Activated naive CD4-positive, alpha-beta T cell treated with anti-CD3 and anti-CD28 coated beads, Interleukin-2, amount 50 U/mL, for 24 hours (primary cell): ENCODE data around the gene ITLN2.
"Not testable (repeated sequence)": the region's sequence is repeated elsewhere in the genome, so short reads cannot be mapped to it uniquely, and the experiment has no call there.

ENCODE experiments used
- H3K27ac Mint-ChIP-seq: one replicate; pipeline ENCODE4 v1.8.0; 2021; ENCODE audit warnings: mild to moderate bottlenecking, mixed read lengths
- H3K27me3 Mint-ChIP-seq: one replicate; pipeline ENCODE4 v1.8.0; 2021; ENCODE audit warnings: mixed read lengths
- H3K36me3 Mint-ChIP-seq: one replicate; pipeline ENCODE4 v1.8.0; 2021; ENCODE audit warnings: mixed read lengths
- H3K4me1 Mint-ChIP-seq: one replicate; pipeline ENCODE4 v1.8.0; 2021; ENCODE audit warnings: mixed read lengths
- H3K4me3 Mint-ChIP-seq: one replicate; pipeline ENCODE4 v1.8.0; 2021; ENCODE audit warnings: mild to moderate bottlenecking, mixed read lengths
- H3K9me3 Mint-ChIP-seq: one replicate; pipeline ENCODE4 v1.8.0; 2021; ENCODE audit warnings: mixed read lengths

ITLN2 gene

GRCh38 chr1:160954158-160955104 is at the start of gene ITLN2:
Gene ITLN2, minus strand, starts transcription at chr1:160954809. Its CDS starts 68 bp downstream, at chr1:160954741.
- no peaks in the 10 kb centered on the region for H3K9me3 Mint-ChIP-seq
- no peaks in the 10 kb centered on the region for H3K27me3 Mint-ChIP-seq
- peaks cover 12% of the 10 kb centered on the region for H3K4me1 Mint-ChIP-seq
- no peaks in the 10 kb centered on the region for H3K36me3 Mint-ChIP-seq
- H3K27ac Mint-ChIP-seq, result no peak within 1 kb of the TSS
- no peak within 1 kb of the TSS for H3K4me3 Mint-ChIP-seq

GRCh38 chr1:161001525-161001924 is 46.9 kb upstream of the ITLN2 start:
- Mint-ChIP-seq H3K36me3 (no peaks in the 10 kb centered on the region), H3K9me3 (no peaks in the 10 kb centered on the region), H3K27me3 (no peaks in the 10 kb centered on the region), H3K27ac (peak overlapping the region; percentile 79), H3K4me1 (peaks cover 9% of the 10 kb centered on the region), H3K4me3 (no peak overlapping the region)

GRCh38 chr1:161000736-161001480 is 46.3 kb upstream of the ITLN2 start:
- H3K27me3 Mint-ChIP-seq, result no peaks in the 10 kb centered on the region
- no peak overlapping the region for H3K4me3 Mint-ChIP-seq
- no peaks in the 10 kb centered on the region for H3K36me3 Mint-ChIP-seq
- peaks cover 12% of the 10 kb centered on the region for H3K4me1 Mint-ChIP-seq
- no peaks in the 10 kb centered on the region for H3K9me3 Mint-ChIP-seq
- H3K27ac Mint-ChIP-seq, result no peak overlapping the region

GRCh38 chr1:160999376-160999775 is 44.8 kb upstream of the ITLN2 start:
- Mint-ChIP-seq H3K9me3 (no peaks in the 10 kb centered on the region), H3K36me3 (no peaks in the 10 kb centered on the region), H3K27me3 (no peaks in the 10 kb centered on the region), H3K4me3 (no peak overlapping the region), H3K4me1 (peaks cover 12% of the 10 kb centered on the region), H3K27ac (no peak overlapping the region)

- peak overlapping the region; percentile 61 for H3K27ac Mint-ChIP-seq
- no peaks in the 10 kb centered on the region for H3K9me3 Mint-ChIP-seq
- H3K36me3 Mint-ChIP-seq, result no peaks in the 10 kb centered on the region
- no peaks in the 10 kb centered on the region for H3K27me3 Mint-ChIP-seq
- no peak overlapping the region for H3K4me3 Mint-ChIP-seq
- H3K4me1 Mint-ChIP-seq, result peaks cover 12% of the 10 kb centered on the region
These were observed 42.9 kb upstream of the ITLN2 start for GRCh38 chr1:160997323-160998038.

- no peaks in the 10 kb centered on the region for H3K9me3 Mint-ChIP-seq
- H3K27ac Mint-ChIP-seq, result no peak overlapping the region
These were observed 41.6 kb upstream of the ITLN2 start for GRCh38 chr1:160996178-160996577.

GRCh38 chr1:160993544-160994193 is 39.1 kb upstream of the ITLN2 start:
- H3K9me3 Mint-ChIP-seq, result no peaks in the 10 kb centered on the region
- no peaks in the 10 kb centered on the region for H3K36me3 Mint-ChIP-seq
- no peaks in the 10 kb centered on the region for H3K27me3 Mint-ChIP-seq
- no peak overlapping the region for H3K4me3 Mint-ChIP-seq
- H3K4me1 Mint-ChIP-seq, result peaks cover 12% of the 10 kb centered on the region
- no peak overlapping the region for H3K27ac Mint-ChIP-seq

More at GRCh38 chr1:160996178-160996577, 41.6 kb upstream of the ITLN2 start:
- Mint-ChIP-seq H3K4me1 (peaks cover 12% of the 10 kb centered on the region), H3K27me3 (no peaks in the 10 kb centered on the region), H3K36me3 (no peaks in the 10 kb centered on the region), H3K4me3 (no peak overlapping the region)

GRCh38 chr1:160992036-160992435 is 37.4 kb upstream of the ITLN2 start:
- not testable (repeated sequence) for H3K9me3 Mint-ChIP-seq, H3K4me1 Mint-ChIP-seq, H3K27ac Mint-ChIP-seq, H3K27me3 Mint-ChIP-seq, H3K36me3 Mint-ChIP-seq, H3K4me3 Mint-ChIP-seq

- H3K4me1 Mint-ChIP-seq, result no peaks in the 10 kb centered on the region
- H3K27me3 Mint-ChIP-seq, result peaks cover 3% of the 10 kb centered on the region
- no peak overlapping the region for H3K27ac Mint-ChIP-seq
- peaks cover 1% of the 10 kb centered on the region for H3K36me3 Mint-ChIP-seq
- no peak overlapping the region for H3K4me3 Mint-ChIP-seq
- H3K9me3 Mint-ChIP-seq, result no peaks in the 10 kb centered on the region
These were observed 32.9 kb upstream of the ITLN2 start for GRCh38 chr1:160987359-160988050.

GRCh38 chr1:160985723-160986122 is 31.1 kb upstream of the ITLN2 start:
- H3K27me3 Mint-ChIP-seq, result peaks cover 16% of the 10 kb centered on the region
- no peak overlapping the region for H3K4me3 Mint-ChIP-seq
- H3K4me1 Mint-ChIP-seq, result peaks cover 12% of the 10 kb centered on the region
- H3K27ac Mint-ChIP-seq, result no peak overlapping the region
- peaks cover 1% of the 10 kb centered on the region for H3K36me3 Mint-ChIP-seq
- H3K9me3 Mint-ChIP-seq, result no peaks in the 10 kb centered on the region

- no peak overlapping the region for H3K27ac Mint-ChIP-seq
- peaks cover 1% of the 10 kb centered on the region for H3K36me3 Mint-ChIP-seq
- peaks cover 17% of the 10 kb centered on the region for H3K27me3 Mint-ChIP-seq
- H3K4me3 Mint-ChIP-seq, result peak overlapping the region; percentile 68
- H3K4me1 Mint-ChIP-seq, result peaks cover 12% of the 10 kb centered on the region
- H3K9me3 Mint-ChIP-seq, result no peaks in the 10 kb centered on the region
These were observed 27.2 kb upstream of the ITLN2 start for GRCh38 chr1:160981584-160982411.

- Mint-ChIP-seq H3K27me3 (peaks cover 17% of the 10 kb centered on the region), H3K4me3 (no peak overlapping the region), H3K9me3 (no peaks in the 10 kb centered on the region), H3K4me1 (peaks cover 12% of the 10 kb centered on the region), H3K27ac (no peak overlapping the region), H3K36me3 (no peaks in the 10 kb centered on the region)
These were observed 24.7 kb upstream of the ITLN2 start for GRCh38 chr1:160979286-160979685.

- no peaks in the 10 kb centered on the region for H3K9me3 Mint-ChIP-seq
- H3K27ac Mint-ChIP-seq, result no peak overlapping the region
- no peak overlapping the region for H3K4me3 Mint-ChIP-seq
- H3K27me3 Mint-ChIP-seq, result peaks cover 18% of the 10 kb centered on the region
- H3K36me3 Mint-ChIP-seq, result no peaks in the 10 kb centered on the region
- peaks cover 12% of the 10 kb centered on the region for H3K4me1 Mint-ChIP-seq
These were observed 23.9 kb upstream of the ITLN2 start for GRCh38 chr1:160978510-160978927.

GRCh38 chr1:160975026-160975425 is 20.4 kb upstream of the ITLN2 start:
- H3K36me3 Mint-ChIP-seq, result no peaks in the 10 kb centered on the region
- H3K27me3 Mint-ChIP-seq, result peaks cover 2% of the 10 kb centered on the region
- H3K4me1 Mint-ChIP-seq, result peaks cover 4% of the 10 kb centered on the region
- no peak overlapping the region for H3K27ac Mint-ChIP-seq
- H3K9me3 Mint-ChIP-seq, result no peaks in the 10 kb centered on the region
- no peak overlapping the region for H3K4me3 Mint-ChIP-seq
